GM23338 (cell line): Measurements from ENCODE around the gene PRIMPOL. TPM values are rescaled to one million over a fixed set of nuclear protein-coding genes. Genes with fewer than 3 reads are reported as not detected.
A peak's percentile ranks its signal among the peaks of the same experiment; 100 is the strongest.

Source experiments
- ATAC-seq: fragments of 200-7000 bp; cut with Tn5 transposase; 3 replicates; pipeline ENCODE4 v1.9.1; 2020
- DNase-seq: peaks from one replicate; pipeline ENCODE4 v3.0.0-alpha.2; 2015; ENCODE audit warnings: low spot score
- H2AFZ ChIP-seq: fragments of 200-600 bp; sonication (generic); 2 replicates; pipeline ENCODE4 v1.8.0; 2016; ENCODE audit warnings: antibody characterized with exemption, mild to moderate bottlenecking, moderate library complexity
- H3F3A ChIP-seq: fragments of 200-600 bp; sonication (generic); replicated peaks from 2 replicates; pipeline ENCODE4 v1.8.0; 2017; ENCODE audit warnings: antibody characterized with exemption, mixed run types, low read depth
- H3K27ac ChIP-seq: fragments of 200-600 bp; sonication (generic); 2 replicates; pipeline ENCODE4 v1.6.1; 2016; ENCODE audit warnings: low read depth
- H3K27me3 ChIP-seq: fragments of 200-600 bp; sonication (generic); 2 replicates; pipeline ENCODE4 v1.8.0; 2016; ENCODE audit warnings: mild to moderate bottlenecking, mixed run types, moderate library complexity; ENCODE audit not compliant: insufficient read depth
- H3K36me3 ChIP-seq: fragments of 200-600 bp; sonication (generic); 2 replicates; pipeline ENCODE4 v1.8.0; 2016; ENCODE audit warnings: mild to moderate bottlenecking; ENCODE audit not compliant: insufficient read depth
- H3K4me1 ChIP-seq: fragments of 200-600 bp; sonication (generic); 2 replicates; pipeline ENCODE4 v1.8.0; 2016; ENCODE audit warnings: mild to moderate bottlenecking, moderate library complexity; ENCODE audit not compliant: insufficient read depth
- H3K4me2 ChIP-seq: fragments of 200-600 bp; sonication (generic); 2 replicates; pipeline ENCODE4 v1.7.1; 2017; ENCODE audit warnings: mixed run types
- H3K4me3 ChIP-seq: fragments of 200-600 bp; sonication (generic); 2 replicates; pipeline ENCODE4 v1.6.1; 2016; ENCODE audit warnings: mixed run types
- H3K79me2 ChIP-seq: fragments of 200-600 bp; sonication (generic); replicated peaks from 2 replicates; pipeline ENCODE4 v1.8.0; 2017; ENCODE audit warnings: mild to moderate bottlenecking; ENCODE audit not compliant: insufficient read depth
- H3K9me2 ChIP-seq: fragments of 200-600 bp; sonication (generic); 2 replicates; pipeline ENCODE4 v1.8.0; 2017; ENCODE audit not compliant: insufficient read depth
- H4K20me1 ChIP-seq: fragments of 200-600 bp; sonication (generic); replicated peaks from 2 replicates; pipeline ENCODE4 v1.8.0; 2017; ENCODE audit warnings: mild to moderate bottlenecking; ENCODE audit not compliant: insufficient read depth
- H3K27ac Mint-ChIP-seq: 2 replicates; pipeline ENCODE4 v1.8.0; 2020; ENCODE audit warnings: inconsistent platforms, mild to moderate bottlenecking, moderate library complexity, mixed read lengths
- H3K27me3 Mint-ChIP-seq: 3 replicates; pipeline ENCODE4 v1.8.0; 2022; ENCODE audit warnings: low read depth, mild to moderate bottlenecking, moderate library complexity, mixed read lengths, inconsistent platforms; ENCODE audit not compliant: insufficient read depth, poor library complexity
- H3K36me3 Mint-ChIP-seq: 3 replicates; pipeline ENCODE4 v1.8.0; 2021; ENCODE audit warnings: low read depth, mild to moderate bottlenecking, inconsistent platforms, moderate library complexity, mixed read lengths
- H3K4me1 Mint-ChIP-seq: 3 replicates; pipeline ENCODE4 v1.8.0; 2020; ENCODE audit warnings: mild to moderate bottlenecking, inconsistent platforms, mixed read lengths
- H3K4me3 Mint-ChIP-seq: 3 replicates; pipeline ENCODE4 v1.8.0; 2021; ENCODE audit warnings: moderate library complexity, mild to moderate bottlenecking, inconsistent platforms, mixed read lengths
- H3K9me3 Mint-ChIP-seq: 3 replicates; pipeline ENCODE4 v1.8.0; 2020; ENCODE audit warnings: moderate library complexity, mild to moderate bottlenecking, inconsistent platforms, mixed read lengths
- ETS1 ChIP-seq: IDR thresholded peaks from 2 replicates; pipeline ENCODE4 v1.6.1; 2016; ENCODE audit warnings: antibody characterized with exemption
- EZH2 ChIP-seq: fragments of 200-600 bp; sonication (generic); IDR thresholded peaks from one replicate; pipeline ENCODE4 v1.8.0; 2017; ENCODE audit warnings: antibody characterized with exemption, mild to moderate bottlenecking, low read depth; ENCODE audit not compliant: unreplicated experiment
- EZH2phosphoT487 ChIP-seq: fragments of 200-600 bp; sonication (generic); IDR thresholded peaks from one replicate; pipeline ENCODE4 v1.8.1; 2018; ENCODE audit warnings: antibody characterized with exemption; ENCODE audit not compliant: unreplicated experiment
- JUNB ChIP-seq: IDR thresholded peaks from one replicate; pipeline ENCODE4 v1.6.1; 2016; ENCODE audit warnings: antibody characterized with exemption; ENCODE audit not compliant: unreplicated experiment
- NANOG ChIP-seq: IDR thresholded peaks from 2 replicates; pipeline ENCODE4 v1.6.1; 2016; ENCODE audit warnings: antibody characterized with exemption, borderline replicate concordance
- POLR2AphosphoS5 ChIP-seq: IDR thresholded peaks from 2 replicates; pipeline ENCODE4 v1.6.1; 2016; ENCODE audit warnings: antibody characterized with exemption, low read depth
- REST ChIP-seq: IDR thresholded peaks from one replicate; pipeline ENCODE4 v1.6.1; 2018; ENCODE audit warnings: antibody characterized with exemption; ENCODE audit not compliant: unreplicated experiment
- STAT1 ChIP-seq: IDR thresholded peaks from one replicate; pipeline ENCODE4 v1.6.1; 2016; ENCODE audit warnings: antibody characterized with exemption; ENCODE audit not compliant: unreplicated experiment
- ZNF114 ChIP-seq: fragments of 250-450 bp; sonication (Bioruptor Pico); IDR thresholded peaks from 2 replicates; pipeline ENCODE4 v1.5.0; 2020; ENCODE audit warnings: mild to moderate bottlenecking, moderate library complexity
- ZNF331 ChIP-seq: fragments of 250-450 bp; sonication (Bioruptor Pico); IDR thresholded peaks from 2 replicates; pipeline ENCODE4 v1.5.0; 2020; ENCODE audit warnings: low read depth, mild to moderate bottlenecking, moderate library complexity
- ZNF462 ChIP-seq: fragments of 250-450 bp; sonication (Bioruptor Pico); IDR thresholded peaks from 2 replicates; pipeline ENCODE4 v1.5.0; 2020; ENCODE audit warnings: mild to moderate bottlenecking, moderate library complexity
- polyA plus RNA-seq: library from polyadenylated mRNA; unstranded; fragments of >200 nt; fragmentation: Nextera tagmentation; extraction: Ambion mirVana; gene quantifications from 2 replicates; pipeline ENCODE4 v1.2.1, GENCODE V29; 2016
- total RNA-seq: library from RNA; depleted of rRNA; stranded (reverse); fragments of >200 nt; shearing (Covaris generic); gene quantifications from 2 replicates; pipeline ENCODE4 v1.2.3, GENCODE V29; 2014
- TF ChIP-seq, protein P1 (sequence below), 2 experiments: fragments of 200-600 bp in 1 of 2; sonication (generic) in 1 of 2; conservative IDR thresholded peaks; 2 replicates each; pipeline versions ENCODE4 v1.5.1 to v1.6.1; 2016 to 2017; ENCODE audit warnings: antibody characterized with exemption in 2 of 2, low read depth in 2 of 2, mild to moderate bottlenecking in 2 of 2, moderate library complexity in 1 of 2

Gene PRIMPOL
- total and polyA plus RNA-seq, 2 experiments from 2014 or later, result 3.5 to 9.6 TPM

DNA sequence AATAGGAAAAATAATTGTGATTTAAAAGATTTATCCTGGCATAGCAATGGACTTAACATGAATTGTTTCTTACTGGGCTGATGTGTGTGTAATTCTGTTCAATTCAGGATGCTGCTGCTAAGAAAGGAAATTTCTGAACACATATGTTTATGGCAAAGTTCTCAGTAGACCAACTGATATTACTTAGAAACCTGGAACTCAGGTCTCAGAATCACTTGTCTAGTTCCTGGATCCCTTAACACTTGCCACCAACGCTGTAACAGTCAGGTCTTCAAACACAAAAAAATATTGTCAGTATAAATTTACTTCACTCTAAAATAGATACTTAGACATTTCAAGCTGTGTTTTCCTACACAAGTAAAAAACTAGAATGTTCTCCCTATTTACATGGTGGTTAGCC, 5.8 kb upstream of the PRIMPOL start:
- peaks cover 39% of the 10 kb centered on the region for H4K20me1 ChIP-seq
- Mint-ChIP-seq H3K27me3 (peaks cover 6% of the 10 kb centered on the region), H3K36me3 (peaks cover 46% of the 10 kb centered on the region), H3K27ac (peak overlapping the region; percentile 50; the same call in 1 of the 2 replicates), H3K9me3 (no peaks in the 10 kb centered on the region; the same call in 2 of the 3 replicates), H3K4me1 (peaks cover 69% of the 10 kb centered on the region), H3K4me3 (peak overlapping the region; percentile 34)
- TF ChIP-seq REST, result no peak
- TF ChIP-seq STAT1, result no peak
- no peak for TF ChIP-seq ZNF462 (CRISPR knock-in tag)
- TF ChIP-seq ETS1, result no peak
- no peak for TF ChIP-seq JUNB
- no peak for TF ChIP-seq EZH2
- TF ChIP-seq NANOG, result no peak
- TF ChIP-seq EZH2phosphoT487, result no peak
- no peak for TF ChIP-seq ZNF114 (CRISPR knock-in tag)
- TF ChIP-seq, protein P1, sequence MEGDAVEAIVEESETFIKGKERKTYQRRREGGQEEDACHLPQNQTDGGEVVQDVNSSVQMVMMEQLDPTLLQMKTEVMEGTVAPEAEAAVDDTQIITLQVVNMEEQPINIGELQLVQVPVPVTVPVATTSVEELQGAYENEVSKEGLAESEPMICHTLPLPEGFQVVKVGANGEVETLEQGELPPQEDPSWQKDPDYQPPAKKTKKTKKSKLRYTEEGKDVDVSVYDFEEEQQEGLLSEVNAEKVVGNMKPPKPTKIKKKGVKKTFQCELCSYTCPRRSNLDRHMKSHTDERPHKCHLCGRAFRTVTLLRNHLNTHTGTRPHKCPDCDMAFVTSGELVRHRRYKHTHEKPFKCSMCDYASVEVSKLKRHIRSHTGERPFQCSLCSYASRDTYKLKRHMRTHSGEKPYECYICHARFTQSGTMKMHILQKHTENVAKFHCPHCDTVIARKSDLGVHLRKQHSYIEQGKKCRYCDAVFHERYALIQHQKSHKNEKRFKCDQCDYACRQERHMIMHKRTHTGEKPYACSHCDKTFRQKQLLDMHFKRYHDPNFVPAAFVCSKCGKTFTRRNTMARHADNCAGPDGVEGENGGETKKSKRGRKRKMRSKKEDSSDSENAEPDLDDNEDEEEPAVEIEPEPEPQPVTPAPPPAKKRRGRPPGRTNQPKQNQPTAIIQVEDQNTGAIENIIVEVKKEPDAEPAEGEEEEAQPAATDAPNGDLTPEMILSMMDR (conservative IDR thresholded peaks at IDR 0.05; ENCODE audit: low read depth in 2 of 2), result no peak
- TF ChIP-seq POLR2AphosphoS5, result no peak
- TF ChIP-seq ZNF331 (CRISPR knock-in tag), result no peak
- no peaks in the 10 kb centered on the region for H3K36me3 ChIP-seq
- peak overlapping the region; percentile 28; the same call in 1 of the 2 replicates for H3K27ac ChIP-seq
- H3K4me2 ChIP-seq, result peak overlapping the region; percentile 56
- no peak overlapping the region for H2AFZ ChIP-seq
- H3K79me2 ChIP-seq, result peaks cover 99% of the 10 kb centered on the region
- no peak for ATAC-seq
- no peaks in the 10 kb centered on the region for H3K27me3 ChIP-seq
- peaks cover 46% of the 10 kb centered on the region for H3K4me1 ChIP-seq
- H3F3A ChIP-seq, result no peaks in the 10 kb centered on the region
- H3K4me3 ChIP-seq, result no peak overlapping the region
- no peaks in the 10 kb centered on the region for H3K9me2 ChIP-seq
- no peak for DNase-seq
